HepG2 (cell line): ENCODE results near the gene FXYD4. TPM values are rescaled to one million over a fixed set of nuclear protein-coding genes. Genes with fewer than 3 reads are reported as not detected.

Experiments used
- ATF7 ChIP-seq, 2 experiments: fragments of 450-650 bp in 1 of 2; sonication (generic) in 1 of 2; formaldehyde crosslinking in 1 of 2; IDR thresholded peaks; 2 replicates each; pipeline versions ENCODE4 v1.4.0 to v1.6.1; 2016 to 2020; ENCODE audit warnings: antibody characterized with exemption in 1 of 2, mild to moderate bottlenecking in 1 of 2, missing genetic modification reagents in 1 of 2
- ATRX ChIP-seq: sonication (generic); formaldehyde crosslinking; IDR thresholded peaks from 2 replicates; pipeline ENCODE4 v1.4.0; 2020; ENCODE audit warnings: missing genetic modification reagents, borderline replicate concordance
- BCL3 ChIP-seq: sonication (generic); formaldehyde crosslinking; IDR thresholded peaks from 2 replicates; pipeline ENCODE4 v1.5.1; 2020; ENCODE audit warnings: mild to moderate bottlenecking, missing genetic modification reagents, moderate library complexity
- CCDC6 ChIP-seq: sonication (generic); formaldehyde crosslinking; IDR thresholded peaks from 2 replicates; pipeline ENCODE4 v1.8.1; 2022; ENCODE audit warnings: mild to moderate bottlenecking, missing genetic modification reagents, moderate library complexity
- GTF2F1 ChIP-seq: fragments of 150-350 bp; IDR thresholded peaks from 2 replicates; pipeline ENCODE4 v1.6.1; 2014; ENCODE audit warnings: low read length
- NFYC ChIP-seq: IDR thresholded peaks from 2 replicates; pipeline ENCODE4 v1.6.1; 2016; ENCODE audit warnings: missing genetic modification reagents, missing compliant biosample characterization
- POLR2G ChIP-seq: fragments of 200-400 bp; formaldehyde crosslinking; IDR thresholded peaks from 2 replicates; pipeline ENCODE4 v1.6.1; 2018; ENCODE audit warnings: mild to moderate bottlenecking, low read depth, low read length, moderate library complexity
- RARA ChIP-seq: IDR thresholded peaks from 2 replicates; pipeline ENCODE4 v1.6.1; 2016; ENCODE audit warnings: missing genetic modification reagents, missing compliant biosample characterization
- REL ChIP-seq: sonication (generic); formaldehyde crosslinking; conservative IDR thresholded peaks from 2 replicates; pipeline ENCODE4 v1.8.0; 2022; ENCODE audit warnings: mild to moderate bottlenecking, missing genetic modification reagents, moderate library complexity
- SATB2 ChIP-seq: sonication (generic); formaldehyde crosslinking; IDR thresholded peaks from 2 replicates; pipeline ENCODE4 v1.5.0; 2020; ENCODE audit warnings: missing genetic modification reagents
- SMAD3 ChIP-seq: sonication (generic); formaldehyde crosslinking; IDR thresholded peaks from 2 replicates; pipeline ENCODE4 v1.4.0; 2020; ENCODE audit warnings: missing genetic modification reagents
- SP5 ChIP-seq: IDR thresholded peaks from 2 replicates; pipeline ENCODE4 v1.6.1; 2016; ENCODE audit warnings: low read depth, borderline replicate concordance
- ZBTB21 ChIP-seq: sonication (generic); formaldehyde crosslinking; IDR thresholded peaks from 2 replicates; pipeline ENCODE4 v1.4.0; 2020; ENCODE audit warnings: missing genetic modification reagents
- ZFP37 ChIP-seq: sonication (generic); formaldehyde crosslinking; IDR thresholded peaks from 2 replicates; pipeline ENCODE4 v1.4.0; 2020; ENCODE audit warnings: missing genetic modification reagents, borderline replicate concordance
- ZFYVE20 ChIP-seq: sonication (generic); formaldehyde crosslinking; IDR thresholded peaks from 2 replicates; pipeline ENCODE4 v1.8.0; 2023; ENCODE audit warnings: low read depth, mild to moderate bottlenecking, moderate library complexity, missing genetic modification reagents, borderline replicate concordance
- ZKSCAN8 ChIP-seq: IDR thresholded peaks from 2 replicates; pipeline ENCODE4 v1.6.1; 2016; ENCODE audit warnings: borderline replicate concordance, missing genetic modification reagents, missing compliant biosample characterization
- ZNF251 ChIP-seq: sonication (generic); formaldehyde crosslinking; IDR thresholded peaks from 2 replicates; pipeline ENCODE4 v1.9.0; 2021; ENCODE audit warnings: mild to moderate bottlenecking, missing genetic modification reagents
- ZNF598 ChIP-seq: sonication (generic); formaldehyde crosslinking; IDR thresholded peaks from 2 replicates; pipeline ENCODE4 v1.5.1; 2020; ENCODE audit warnings: mild to moderate bottlenecking, missing genetic modification reagents, borderline replicate concordance
- ZNF614 ChIP-seq: IDR thresholded peaks from 2 replicates; pipeline ENCODE4 v1.6.1; 2018; ENCODE audit warnings: missing biosample characterization, missing genetic modification reagents, inconsistent platforms, borderline replicate concordance
- ZNF660 ChIP-seq: sonication (generic); formaldehyde crosslinking; IDR thresholded peaks from 2 replicates; pipeline ENCODE4 v1.5.1; 2020; ENCODE audit warnings: mild to moderate bottlenecking, low read depth, missing genetic modification reagents, borderline replicate concordance
- ZNF773 ChIP-seq: sonication (generic); formaldehyde crosslinking; IDR thresholded peaks from 2 replicates; pipeline ENCODE4 v1.4.0; 2020; ENCODE audit warnings: missing genetic modification reagents, borderline replicate concordance
- ZNF841 ChIP-seq: sonication (generic); formaldehyde crosslinking; IDR thresholded peaks from 2 replicates; pipeline ENCODE4 v1.8.1; 2023; ENCODE audit warnings: missing genetic modification reagents, borderline replicate concordance
- ZSCAN20 ChIP-seq: sonication (generic); formaldehyde crosslinking; IDR thresholded peaks from 2 replicates; pipeline ENCODE4 v1.4.0; 2020; ENCODE audit warnings: missing genetic modification reagents, mild to moderate bottlenecking, borderline replicate concordance
- polyA plus RNA-seq, 8 experiments: library from polyadenylated mRNA; depleted of rRNA in 3 of 8; stranded (reverse) in 7 of 8; unstranded in 1 of 8; fragments of >200 nt; fragmentation: Illumina TruSeq in 4 of 8; extraction: Trizol in 4 of 8; gene quantifications; 2 replicates each; pipeline versions ENCODE4 v1.2.1 to v1.2.3, GENCODE V29; 2011 to 2016; ENCODE audit warnings: low read depth in 4 of 8, missing spikeins in 1 of 8, mixed read lengths in 1 of 8; ENCODE audit not compliant: insufficient read depth in 1 of 8
- total RNA-seq, 5 experiments: library from RNA; depleted of rRNA; stranded (reverse); fragments of >200 nt; fragmentation: Illumina TruSeq; extraction: Trizol; gene quantifications; 2 replicates each; pipeline ENCODE4 v1.2.3, GENCODE V29; 2016; ENCODE audit warnings: low read depth in 1 of 5
- TF ChIP-seq, protein P1 (sequence below): sonication (generic); formaldehyde crosslinking; IDR thresholded peaks from 2 replicates; pipeline ENCODE4 v1.4.0; 2020; ENCODE audit warnings: mild to moderate bottlenecking, missing genetic modification reagents
- TF ChIP-seq, protein P2 (sequence below): IDR thresholded peaks from 2 replicates; pipeline ENCODE4 v1.6.1; 2016

FXYD4 gene
- total and polyA plus RNA-seq, 2 of the 13 experiments (the other 11 are each of a cell fraction or from before 2014, with no cell fraction given): not detected

- TF ChIP-seq SATB2 (CRISPR knock-in tag) (no peak), ZBTB21 (CRISPR knock-in tag) (no peak), ATF7 (IDR thresholded peaks at IDR 0.05) (no peak), ATF7 (CRISPR knock-in tag; IDR thresholded peaks at IDR 0.05) (no peak), ZFP37 (CRISPR knock-in tag) (no peak), ZNF773 (CRISPR knock-in tag) (no peak), RARA (peak; percentile 91), ATRX (CRISPR knock-in tag) (no peak), SMAD3 (CRISPR knock-in tag) (no peak), CCDC6 (CRISPR knock-in tag) (no peak), GTF2F1 (no peak), ZNF841 (CRISPR knock-in tag) (no peak), ZNF660 (CRISPR knock-in tag) (no peak), POLR2G (peak; percentile 33; the same call in 1 of the 2 replicates), ZNF598 (CRISPR knock-in tag) (no peak), ZNF251 (CRISPR knock-in tag) (no peak), BCL3 (CRISPR knock-in tag) (no peak), ZKSCAN8 (CRISPR knock-in tag) (0 out of 2 replicates have a peak, but pooled peaks have one; percentile 53), SP5 (CRISPR knock-in tag) (peak; percentile 60; the same call in 1 of the 2 replicates), NFYC (peak; percentile 71), ZNF614 (CRISPR knock-in tag) (peak; percentile 39; the same call in 1 of the 2 replicates), ZSCAN20 (CRISPR knock-in tag) (no peak), REL (no peak), ZFYVE20 (no peak)
- TF ChIP-seq, protein P1, sequence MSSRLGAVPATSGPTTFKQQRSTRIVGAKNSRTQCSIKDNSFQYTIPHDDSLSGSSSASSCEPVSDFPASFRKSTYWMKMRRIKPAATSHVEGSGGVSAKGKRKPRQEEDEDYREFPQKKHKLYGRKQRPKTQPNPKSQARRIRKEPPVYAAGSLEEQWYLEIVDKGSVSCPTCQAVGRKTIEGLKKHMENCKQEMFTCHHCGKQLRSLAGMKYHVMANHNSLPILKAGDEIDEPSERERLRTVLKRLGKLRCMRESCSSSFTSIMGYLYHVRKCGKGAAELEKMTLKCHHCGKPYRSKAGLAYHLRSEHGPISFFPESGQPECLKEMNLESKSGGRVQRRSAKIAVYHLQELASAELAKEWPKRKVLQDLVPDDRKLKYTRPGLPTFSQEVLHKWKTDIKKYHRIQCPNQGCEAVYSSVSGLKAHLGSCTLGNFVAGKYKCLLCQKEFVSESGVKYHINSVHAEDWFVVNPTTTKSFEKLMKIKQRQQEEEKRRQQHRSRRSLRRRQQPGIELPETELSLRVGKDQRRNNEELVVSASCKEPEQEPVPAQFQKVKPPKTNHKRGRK: no peak
- TF ChIP-seq, protein P2, sequence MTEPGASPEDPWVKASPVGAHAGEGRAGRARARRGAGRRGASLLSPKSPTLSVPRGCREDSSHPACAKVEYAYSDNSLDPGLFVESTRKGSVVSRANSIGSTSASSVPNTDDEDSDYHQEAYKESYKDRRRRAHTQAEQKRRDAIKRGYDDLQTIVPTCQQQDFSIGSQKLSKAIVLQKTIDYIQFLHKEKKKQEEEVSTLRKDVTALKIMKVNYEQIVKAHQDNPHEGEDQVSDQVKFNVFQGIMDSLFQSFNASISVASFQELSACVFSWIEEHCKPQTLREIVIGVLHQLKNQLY: no peak
Measured at GRCh38 chr10:43417950-43418768, 46.7 kb downstream of the FXYD4 start (continued).
